Activated CD4-positive, alpha-beta T cell treated with anti-CD3 and anti-CD28 coated beads, Interleukin-2, amount 50 U/mL, for 48 hours (primary cell): ENCODE measurements around the gene MAN1C1.
"Not testable (repeated sequence)": the region's sequence is repeated elsewhere in the genome, so short reads cannot be mapped to it uniquely, and the experiment has no call there.

Source experiments
- DNase-seq, 2 experiments: peaks; one replicate each; pipeline ENCODE4 v3.0.0-alpha.2; 2020

MAN1C1 gene

GRCh38 chr1:25657883-25658760, 41.5 kb downstream of the MAN1C1 start:
- DNase-seq: no peak

DNA sequence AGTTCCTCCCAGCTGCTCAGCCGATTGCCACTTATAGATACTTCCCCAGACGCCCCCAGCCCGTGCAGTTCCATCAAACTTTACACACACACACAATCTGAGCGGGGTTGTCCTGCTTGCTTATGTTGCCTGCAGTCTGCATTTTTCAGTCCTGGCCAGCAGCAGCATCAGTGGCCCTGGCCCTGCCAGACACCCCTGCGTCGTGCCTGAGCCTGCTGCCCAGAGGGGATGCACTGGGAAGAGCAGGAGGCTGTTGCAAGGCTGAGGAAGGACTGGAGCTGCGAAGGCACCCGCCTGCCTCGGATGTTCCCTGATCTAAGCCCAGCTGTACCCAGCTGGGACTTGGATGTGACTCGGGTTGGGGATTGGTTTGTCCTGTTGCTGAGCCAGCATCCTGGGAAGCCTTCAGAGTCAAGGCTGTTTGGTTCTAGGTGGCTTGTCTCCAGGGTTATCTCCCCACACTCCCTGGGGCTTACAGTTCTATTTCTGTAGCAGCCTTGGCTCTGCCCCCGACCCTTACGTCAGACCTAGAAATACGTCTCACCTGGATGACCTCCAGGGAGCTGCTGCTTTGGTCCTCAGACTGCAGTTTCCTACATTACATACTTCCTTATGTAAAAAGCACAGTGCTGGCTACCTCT, 42.3 kb downstream of the MAN1C1 start:
- DNase-seq: no peak

GRCh38 chr1:25661043-25661815, 44.6 kb downstream of the MAN1C1 start:
- DNase-seq: no peak

GRCh38 chr1:25662061-25662460, 45.5 kb downstream of the MAN1C1 start:
- no peak for DNase-seq

DNA sequence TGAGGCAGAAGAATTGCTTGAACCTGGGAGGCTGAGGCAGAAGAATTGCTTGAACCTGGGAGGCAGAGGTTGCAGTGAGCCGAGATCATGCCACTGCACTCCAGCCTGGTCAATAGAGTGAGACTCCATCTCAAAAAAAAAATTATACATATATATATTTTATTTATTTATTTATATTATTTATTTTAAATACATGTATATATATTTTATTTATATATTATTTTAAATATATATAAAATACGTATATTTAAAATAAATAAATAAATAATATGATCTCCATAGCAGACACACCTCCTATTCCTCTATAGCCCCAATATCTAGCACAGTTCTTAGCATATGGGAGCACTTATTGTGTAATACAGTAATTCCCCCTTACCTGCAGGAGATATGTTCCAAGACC, 46.4 kb downstream of the MAN1C1 start:
- not testable (repeated sequence) for DNase-seq

- no peak for DNase-seq
Observed at GRCh38 chr1:25664357-25665199, 48.0 kb downstream of the MAN1C1 start.

DNA sequence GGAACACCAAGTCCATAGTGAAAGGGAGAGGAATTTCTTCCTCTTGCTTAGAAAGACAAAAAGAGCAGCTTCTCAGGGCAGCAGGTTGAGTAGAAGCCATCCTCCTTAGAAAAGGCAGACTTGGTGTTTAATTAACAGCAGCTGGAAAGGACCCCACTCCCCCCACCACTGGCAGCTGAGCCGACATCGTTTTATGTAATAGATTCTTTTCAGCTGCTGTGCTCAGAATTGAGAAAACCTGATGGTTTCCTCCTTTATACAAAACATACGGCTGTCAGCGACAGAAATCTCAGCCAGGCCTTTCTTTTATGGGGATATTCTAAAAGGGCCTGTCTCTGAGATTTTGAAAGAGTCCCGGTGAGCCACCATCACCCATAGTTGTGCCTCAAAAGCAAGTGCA, 49.9 kb downstream of the MAN1C1 start:
- DNase-seq: no peak

GRCh38 chr1:25668931-25669573, 52.5 kb downstream of the MAN1C1 start:
- DNase-seq: no peak

- DNase-seq: no peak
Observed at GRCh38 chr1:25669781-25670567, 53.4 kb downstream of the MAN1C1 start.

DNA sequence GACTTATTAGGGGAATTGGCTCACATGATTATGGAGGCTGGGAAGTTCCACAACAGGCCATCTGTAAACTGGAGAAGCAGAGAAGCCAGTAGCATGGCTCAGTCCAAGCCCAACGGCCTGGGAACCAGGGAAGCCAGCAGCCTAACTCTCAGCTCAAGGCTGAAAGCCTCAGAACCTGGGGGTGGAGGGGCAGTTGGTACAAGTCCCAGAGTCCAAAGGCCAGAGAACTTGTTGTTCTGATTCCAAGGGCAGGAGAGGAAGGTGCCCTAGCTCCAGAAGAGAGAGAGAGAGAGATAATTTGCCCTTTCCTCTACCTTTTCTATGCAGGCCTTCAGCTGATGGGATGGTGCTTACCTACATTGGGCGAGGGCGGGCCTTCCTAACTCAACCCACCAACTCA, 55.3 kb downstream of the MAN1C1 start:
- no peak for DNase-seq

DNA sequence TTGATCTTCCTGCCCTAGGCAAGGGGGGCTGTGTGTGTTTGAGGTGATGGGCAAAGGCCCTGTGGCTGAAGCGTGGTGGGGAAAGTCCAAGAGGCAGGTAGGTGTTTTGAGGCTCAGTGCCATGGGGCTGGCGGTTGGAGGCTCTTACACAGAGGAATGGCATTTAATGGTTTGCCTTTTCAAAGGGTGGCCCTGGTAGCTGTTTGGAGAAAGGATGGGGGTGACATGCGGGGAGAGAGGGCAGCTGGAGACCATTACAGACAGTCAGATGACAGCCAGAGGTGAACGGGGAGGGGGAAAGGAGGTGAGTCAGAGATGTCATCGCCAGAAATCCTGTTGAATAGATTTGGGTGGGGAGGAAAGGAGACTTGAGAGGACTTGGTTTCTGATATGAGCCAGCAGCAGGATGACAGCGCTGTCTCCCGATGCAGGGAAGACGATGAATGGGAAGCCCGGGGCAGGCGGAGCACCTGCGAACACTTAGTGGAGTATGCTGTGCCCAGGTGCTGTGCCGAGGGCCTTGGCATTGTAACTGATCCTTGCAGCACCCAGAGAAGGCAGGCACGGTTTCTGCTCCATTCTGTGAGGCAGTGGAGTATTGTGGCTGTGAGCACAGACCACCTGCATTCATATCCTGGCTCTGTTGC, 56.3 kb downstream of the MAN1C1 start:
- DNase-seq: no peak

GRCh38 chr1:25673456-25673855, 56.9 kb downstream of the MAN1C1 start:
- no peak for DNase-seq

DNA sequence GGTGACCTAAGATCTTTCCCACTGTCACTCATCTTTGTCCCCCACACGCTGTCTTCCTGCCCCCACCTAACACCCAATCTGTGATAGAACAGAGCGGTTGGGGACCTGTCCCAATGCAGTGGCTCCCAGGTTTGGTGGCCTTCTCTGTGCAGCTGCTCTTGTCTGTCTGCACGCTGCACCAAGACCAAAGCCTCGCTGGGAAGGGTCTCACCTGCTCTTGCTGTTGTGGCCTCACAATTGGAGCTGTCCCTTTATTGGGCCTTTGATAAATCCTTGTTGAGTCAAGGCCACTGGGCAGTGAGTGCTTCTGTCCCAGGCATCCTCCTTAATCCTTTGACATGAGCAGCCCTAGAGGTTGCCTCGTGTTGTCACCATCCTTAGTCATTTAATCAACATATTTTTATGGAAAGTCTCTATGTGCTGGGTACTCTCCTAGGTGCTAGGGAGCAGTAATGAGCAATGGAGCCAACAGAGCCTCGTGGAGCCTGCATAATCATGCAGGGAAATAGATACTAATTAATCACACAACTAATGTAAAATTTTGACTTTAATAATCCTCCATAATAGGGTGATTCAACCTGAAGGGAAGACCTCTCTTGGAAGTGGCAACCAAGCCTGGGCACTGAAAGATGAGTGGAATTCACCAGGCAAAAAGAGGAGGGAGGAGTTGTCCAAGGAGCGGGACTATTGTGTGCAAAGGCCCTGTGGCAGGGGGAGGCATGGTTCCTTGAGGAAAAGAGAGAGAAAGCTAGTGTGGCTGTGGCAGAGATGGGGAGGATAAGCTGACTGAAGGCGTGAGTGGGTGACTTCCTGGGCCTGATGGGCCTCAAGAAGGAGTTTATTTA, 57.6 kb downstream of the MAN1C1 start:
- no peak for DNase-seq

- DNase-seq: no peak
Observed at GRCh38 chr1:25674807-25675084, 58.2 kb downstream of the MAN1C1 start.

DNA sequence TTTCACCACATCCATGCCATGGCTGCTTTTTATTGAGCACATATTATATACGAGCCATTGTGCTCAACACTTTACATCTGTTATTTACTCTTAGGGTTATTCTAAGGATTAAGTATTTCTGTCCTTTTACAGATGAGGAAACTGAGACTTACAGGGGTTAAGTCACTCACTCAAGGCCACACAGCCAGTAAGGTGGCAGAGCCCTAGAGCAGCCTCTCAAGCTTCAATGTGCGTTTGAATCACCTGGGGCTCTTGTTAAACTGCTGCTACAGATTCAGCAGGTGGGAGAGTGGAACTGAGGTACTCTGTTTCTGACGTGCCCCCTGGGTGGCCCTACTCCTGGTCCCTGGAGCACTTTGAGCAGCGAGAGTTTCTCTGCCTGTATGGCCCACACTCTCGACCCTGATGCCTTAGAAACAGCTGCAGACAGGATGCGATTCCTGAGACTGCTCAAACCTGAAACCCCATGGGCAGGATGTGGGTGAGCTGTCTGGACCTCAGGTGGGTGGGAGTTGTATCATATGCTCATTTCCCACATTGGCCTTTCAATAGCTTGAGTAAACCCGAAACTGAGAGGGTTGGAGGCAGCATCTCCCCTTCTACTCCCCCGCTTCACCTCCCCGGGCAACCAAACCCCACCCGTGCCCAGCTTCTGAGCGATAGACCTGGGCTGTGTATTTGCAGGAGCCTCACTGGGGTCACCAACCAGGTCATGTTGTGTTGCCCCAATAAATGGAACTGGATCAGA, 59.3 kb downstream of the MAN1C1 start:
- peak; percentile 83 to 89 for DNase-seq

DNA sequence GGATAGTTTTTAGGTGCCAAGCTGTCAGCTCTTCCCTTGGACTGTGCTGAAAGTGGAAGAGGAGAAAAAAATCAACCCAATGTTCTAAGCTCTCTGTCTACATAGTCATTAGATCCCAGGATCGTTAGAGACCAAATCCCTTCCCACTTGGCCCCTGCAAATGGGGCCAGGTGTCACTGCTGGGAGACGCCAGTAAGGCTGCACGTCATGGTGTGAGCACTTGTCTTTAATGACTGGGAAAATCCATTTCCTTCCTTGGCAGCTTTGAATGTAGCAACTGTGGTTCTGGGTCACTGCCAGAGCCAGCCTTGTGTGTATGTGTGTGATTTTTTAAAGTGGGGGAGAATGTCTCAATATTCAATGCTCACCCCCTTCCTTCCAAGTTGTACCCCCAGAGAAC, 59.9 kb downstream of the MAN1C1 start:
- peak; percentile 29 to 34 for DNase-seq

- no peak for DNase-seq
Observed at GRCh38 chr1:25677193-25677773, 60.7 kb downstream of the MAN1C1 start.

DNA sequence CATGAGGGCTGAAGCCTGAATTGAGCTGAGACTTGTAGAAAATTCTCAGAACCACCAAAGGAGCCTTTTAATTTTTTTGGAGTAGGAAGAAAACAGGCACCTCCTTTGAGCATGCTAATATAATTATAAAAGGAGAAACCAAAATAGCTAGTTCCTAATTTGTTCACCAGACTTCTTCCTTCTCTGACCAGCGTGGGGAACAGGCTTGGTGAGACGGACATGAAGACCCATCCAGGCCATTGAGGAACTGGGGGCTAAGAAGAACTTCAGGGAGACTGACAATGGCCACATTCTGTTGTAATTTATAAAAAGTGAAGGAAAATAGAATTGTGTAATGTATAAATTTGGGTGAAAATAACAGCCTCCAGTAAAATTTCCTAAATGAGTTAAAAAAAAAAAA, 62.6 kb downstream of the MAN1C1 start:
- DNase-seq: no peak

DNA sequence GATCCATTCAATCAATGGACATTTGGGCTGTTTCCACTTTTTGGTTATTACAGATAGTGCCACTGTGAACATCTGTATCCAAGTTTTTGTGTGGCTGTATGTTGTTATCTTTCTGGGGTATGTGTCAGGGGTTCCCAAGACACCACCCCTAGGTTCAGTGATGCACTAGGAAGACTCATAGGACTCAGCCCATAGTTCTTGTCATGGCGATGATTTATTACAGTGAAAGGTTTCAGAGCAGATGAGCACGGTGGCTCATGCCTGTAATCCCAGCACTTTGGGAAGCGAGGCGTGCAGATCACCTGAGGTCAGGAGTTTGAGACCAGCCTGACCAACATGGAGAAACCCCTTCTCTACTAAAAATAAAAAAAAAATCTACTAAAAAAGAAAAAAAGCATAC, 64.1 kb downstream of the MAN1C1 start:
- no peak for DNase-seq
